ENCODE results near the gene VASP. TPM values are rescaled to one million over a fixed set of nuclear protein-coding genes. Genes with fewer than 3 reads are reported as not detected.

Gene VASP
- total RNA-seq, 6 experiments from 2014 or later = 19.4 to 64.1 (median 30.6) TPM

DNA sequence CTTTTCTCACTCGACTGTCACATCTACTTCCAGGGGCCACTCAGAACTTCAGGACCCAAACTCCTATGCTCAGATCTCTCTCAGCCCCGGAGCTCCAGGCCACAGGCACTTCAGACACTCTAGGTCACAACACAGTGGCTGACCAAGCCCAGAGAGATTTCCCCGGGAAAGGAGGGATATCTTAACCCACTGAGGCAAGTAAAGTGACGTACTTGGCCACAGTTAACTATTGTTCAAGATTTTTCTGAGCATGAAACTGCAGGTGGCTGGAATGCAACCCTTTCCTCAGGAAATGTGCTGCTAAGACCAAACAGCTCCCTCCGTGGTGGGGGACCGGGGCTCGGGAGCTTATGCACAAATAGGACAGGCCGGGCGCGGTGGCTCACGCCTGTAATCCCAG lies 53.4 kb downstream of the VASP start:
- Histone ChIP-seq H3K27me3 (no peaks in the 10 kb centered on the region), H3K36me3 (no peaks in the 10 kb centered on the region), H3K4me3 (no peak overlapping the region), H3K4me1 (no peaks in the 10 kb centered on the region), H3K27ac (no peak overlapping the region), H3K9me3 (no peaks in the 10 kb centered on the region)
- no peak for TF ChIP-seq POLR2A (IDR thresholded peaks at IDR 0.05)
- TF ChIP-seq, protein P1, sequence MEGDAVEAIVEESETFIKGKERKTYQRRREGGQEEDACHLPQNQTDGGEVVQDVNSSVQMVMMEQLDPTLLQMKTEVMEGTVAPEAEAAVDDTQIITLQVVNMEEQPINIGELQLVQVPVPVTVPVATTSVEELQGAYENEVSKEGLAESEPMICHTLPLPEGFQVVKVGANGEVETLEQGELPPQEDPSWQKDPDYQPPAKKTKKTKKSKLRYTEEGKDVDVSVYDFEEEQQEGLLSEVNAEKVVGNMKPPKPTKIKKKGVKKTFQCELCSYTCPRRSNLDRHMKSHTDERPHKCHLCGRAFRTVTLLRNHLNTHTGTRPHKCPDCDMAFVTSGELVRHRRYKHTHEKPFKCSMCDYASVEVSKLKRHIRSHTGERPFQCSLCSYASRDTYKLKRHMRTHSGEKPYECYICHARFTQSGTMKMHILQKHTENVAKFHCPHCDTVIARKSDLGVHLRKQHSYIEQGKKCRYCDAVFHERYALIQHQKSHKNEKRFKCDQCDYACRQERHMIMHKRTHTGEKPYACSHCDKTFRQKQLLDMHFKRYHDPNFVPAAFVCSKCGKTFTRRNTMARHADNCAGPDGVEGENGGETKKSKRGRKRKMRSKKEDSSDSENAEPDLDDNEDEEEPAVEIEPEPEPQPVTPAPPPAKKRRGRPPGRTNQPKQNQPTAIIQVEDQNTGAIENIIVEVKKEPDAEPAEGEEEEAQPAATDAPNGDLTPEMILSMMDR (IDR thresholded peaks at IDR 0.05) = no peak
- WGBS (ENCODE audit: insufficient coverage, low coverage, low lambda C conversion rate, missing lambda C conversion rate) = 84% methylated on average over 9 of the region's 11 CpGs
- intact Hi-C loops (cut with DNase I) = no loop called here
- ATAC-seq (no peak), DNase-seq (no peak)

DNA sequence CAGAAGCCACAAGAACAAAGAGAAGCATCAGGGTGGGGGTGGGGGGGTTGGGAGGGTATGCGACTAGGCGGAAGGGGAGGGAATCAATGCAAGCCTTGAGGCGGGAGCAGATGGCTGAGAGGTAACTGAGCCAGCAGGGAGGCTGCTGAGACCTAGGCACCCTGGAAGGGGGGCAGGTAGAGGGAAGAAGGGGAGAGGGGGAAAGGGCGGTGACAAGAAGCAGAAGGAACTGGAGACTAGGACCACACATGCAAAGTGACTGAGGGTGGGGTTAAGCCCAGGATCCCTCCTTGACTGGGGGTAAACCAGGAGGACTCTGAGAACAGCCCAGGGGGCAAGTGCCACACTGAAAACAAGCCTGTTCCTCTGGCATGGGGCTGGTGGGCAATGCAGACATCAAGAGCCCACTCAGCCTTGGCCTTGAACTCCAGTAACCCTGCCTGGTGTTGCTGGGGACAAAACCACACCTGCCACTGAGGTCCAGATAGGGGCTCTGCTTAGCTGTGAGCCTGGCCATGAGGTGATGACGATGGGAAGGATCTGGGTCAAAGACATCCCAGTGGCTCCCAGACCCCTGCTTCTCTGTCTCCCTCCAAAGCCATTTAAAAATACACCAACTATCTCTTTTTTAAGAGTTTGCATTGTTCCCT lies 57.0 kb downstream of the VASP start:
- Histone ChIP-seq H3K4me1 (peaks cover 0 to 8% (median 3%) of the 10 kb centered on the region in 4 donors), H3K27ac (no peak overlapping the region), H3K9me3 (no peaks in the 10 kb centered on the region), H3K36me3 (no peaks in the 10 kb centered on the region), H3K4me3 (no peak overlapping the region), H3K27me3 (no peaks in the 10 kb centered on the region)
- DNase-seq (no peak), ATAC-seq (no peak)
- intact Hi-C loops (cut with DNase I) = no loop called here
- 87% methylated on average over 4 of the region's 5 CpGs for WGBS (ENCODE audit: insufficient coverage, low coverage, low lambda C conversion rate, missing lambda C conversion rate)
- no peak for TF ChIP-seq POLR2A (IDR thresholded peaks at IDR 0.05)

DNA sequence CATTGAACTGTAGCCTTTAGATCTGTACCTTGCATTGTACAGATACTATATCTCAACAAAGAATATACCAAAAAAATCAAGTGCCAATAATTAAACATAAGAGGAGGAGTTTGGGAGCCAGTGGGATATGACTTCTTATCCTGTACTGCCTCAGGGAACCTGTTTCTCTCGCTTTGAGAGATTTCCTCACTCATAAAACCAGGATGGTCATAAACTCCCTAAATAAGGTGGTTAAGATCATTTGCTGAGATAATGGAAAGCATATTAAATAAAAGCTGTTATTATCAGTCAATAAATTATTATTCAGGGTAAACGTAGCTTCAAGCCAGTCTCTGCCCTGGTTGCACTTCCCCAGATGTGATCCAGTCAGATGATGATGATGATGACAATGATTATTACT lies 60.3 kb downstream of the VASP start:
- H3K4me1 ChIP-seq = peaks cover 0 to 14% (median 3%) of the 10 kb centered on the region in 4 donors
- 96% methylated on average over 2 of the region's 2 CpGs for WGBS (ENCODE audit: insufficient coverage, low coverage, low lambda C conversion rate, missing lambda C conversion rate)
- H3K4me3 ChIP-seq = no peak overlapping the region
- no peak for TF ChIP-seq POLR2A (IDR thresholded peaks at IDR 0.05)
- TF ChIP-seq, protein P1 (IDR thresholded peaks at IDR 0.05) = no peak
- no peak for ATAC-seq
- H3K27me3 ChIP-seq = no peaks in the 10 kb centered on the region
- intact Hi-C loops (cut with DNase I) = loop anchor here in 1 of 2 donors (5.0 kb wide), 1 partner anchor 45 kb away; no protein-coding TSS in a partner anchor
- H3K27ac ChIP-seq = no peak overlapping the region
- DNase-seq = no peak
- H3K36me3 ChIP-seq = no peaks in the 10 kb centered on the region
- no peaks in the 10 kb centered on the region for H3K9me3 ChIP-seq

DNA sequence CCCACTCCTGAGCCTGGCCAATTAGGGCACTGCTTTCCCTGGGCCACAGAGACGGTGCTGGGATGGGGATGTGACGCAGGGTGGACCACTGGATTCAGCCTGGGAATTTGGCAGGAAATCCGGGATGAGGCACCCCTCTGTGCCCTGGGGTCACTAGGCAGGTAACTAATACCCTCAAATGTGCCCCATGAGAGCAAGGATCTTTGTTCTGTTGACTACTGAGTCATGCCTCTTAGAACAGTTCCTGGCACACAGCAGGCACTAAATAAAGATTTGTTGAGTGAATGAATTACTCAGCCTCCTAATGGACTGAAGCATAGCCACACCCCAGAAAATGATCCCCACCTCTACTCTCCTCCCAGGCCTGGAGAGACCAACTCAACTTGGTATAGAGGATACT lies 61.5 kb downstream of the VASP start:
- intact Hi-C loops (cut with DNase I) = loop anchor here in 1 of 2 donors (5.0 kb wide), 1 partner anchor 46 kb away; no protein-coding TSS in a partner anchor
- 63% methylated on average over 1 of the region's 3 CpGs for WGBS (ENCODE audit: insufficient coverage, low coverage, low lambda C conversion rate, missing lambda C conversion rate)

More for the DNA sequence above, 61.5 kb downstream of the VASP start:
- Histone ChIP-seq H3K9me3 (no peaks in the 10 kb centered on the region), H3K27ac (peak overlapping the region in 2 of 3 donors; percentile 34 to 48), H3K27me3 (no peaks in the 10 kb centered on the region), H3K4me1 (peaks cover 0 to 14% (median 3%) of the 10 kb centered on the region in 4 donors), H3K36me3 (no peaks in the 10 kb centered on the region), H3K4me3 (no peak overlapping the region)
- no peak for DNase-seq
- peak; percentile 54 to 84 (median 67) for ATAC-seq
- TF ChIP-seq, protein P1 (IDR thresholded peaks at IDR 0.05) = no peak
- TF ChIP-seq POLR2A (IDR thresholded peaks at IDR 0.05) = no peak

Data from right lobe of liver (tissue), 6 donors.